ENCODE measurements around the gene ZNF8.
"Not testable (repeated sequence)": the region's sequence is repeated elsewhere in the genome, so short reads cannot be mapped to it uniquely, and the experiment has no call there.

ZNF8 gene

DNA sequence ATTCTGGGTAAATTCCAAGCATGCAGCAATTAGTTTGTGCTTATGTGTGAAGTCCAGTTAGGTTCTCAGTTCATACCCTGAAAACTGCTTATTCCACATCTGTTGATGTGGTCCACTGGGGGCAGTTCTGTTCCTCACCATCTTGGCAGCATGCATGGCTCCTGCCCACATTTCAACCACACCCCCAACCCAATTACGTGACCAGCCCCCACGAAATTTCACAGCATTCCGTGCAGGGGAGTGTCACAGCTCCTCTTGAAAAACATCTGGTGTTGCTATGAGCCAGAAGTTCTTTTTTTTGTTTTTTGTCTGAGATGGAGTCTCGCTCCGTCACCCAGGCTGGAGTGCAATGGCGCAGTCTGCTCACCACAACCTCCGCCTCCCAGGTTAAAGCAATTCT, 17.3 kb downstream of the ZNF8 start:
- no peak for DNase-seq (ENCODE audit: low spot score)

DNA sequence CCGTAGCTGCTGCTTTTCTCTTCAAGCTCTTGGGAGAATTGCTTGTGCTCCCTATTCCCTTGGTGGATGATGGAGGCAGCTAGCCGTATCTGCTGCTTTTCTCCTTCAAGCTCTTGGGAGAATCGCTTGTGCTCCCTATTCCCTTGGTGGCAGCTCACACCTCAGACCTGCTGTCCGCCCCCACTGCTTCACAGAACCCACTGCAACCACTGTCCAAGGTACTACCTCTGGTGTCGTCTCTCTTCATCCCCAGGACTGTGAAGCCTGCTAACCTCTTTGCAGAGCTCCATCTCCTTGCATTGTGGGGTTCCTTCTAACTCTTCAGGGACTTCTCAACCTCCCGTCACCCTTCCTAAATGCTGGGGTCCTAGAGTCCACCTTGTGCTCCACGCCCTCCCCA, 21.9 kb downstream of the ZNF8 start:
- DNase-seq (ENCODE audit: low spot score), result no peak

DNA sequence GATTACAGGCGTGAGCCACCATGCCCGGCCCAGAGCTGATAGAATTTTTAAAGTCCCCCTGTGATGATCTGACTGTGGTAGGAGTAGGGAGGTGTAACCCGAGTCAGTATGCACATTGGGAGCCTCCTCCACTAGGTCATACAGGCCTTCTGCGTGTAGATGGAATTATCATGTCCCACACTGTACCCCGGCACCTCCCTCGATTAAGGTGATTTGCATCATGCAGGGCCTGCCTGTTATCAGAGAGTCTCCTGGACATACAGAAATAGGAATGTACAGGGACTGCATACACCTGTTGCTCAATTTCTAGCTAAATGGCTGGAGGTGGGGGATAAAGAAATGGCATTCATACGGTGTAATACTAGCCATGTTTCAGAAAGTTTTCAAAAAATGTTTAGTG, 25.5 kb downstream of the ZNF8 start:
- no peak for DNase-seq (ENCODE audit: low spot score)

DNA sequence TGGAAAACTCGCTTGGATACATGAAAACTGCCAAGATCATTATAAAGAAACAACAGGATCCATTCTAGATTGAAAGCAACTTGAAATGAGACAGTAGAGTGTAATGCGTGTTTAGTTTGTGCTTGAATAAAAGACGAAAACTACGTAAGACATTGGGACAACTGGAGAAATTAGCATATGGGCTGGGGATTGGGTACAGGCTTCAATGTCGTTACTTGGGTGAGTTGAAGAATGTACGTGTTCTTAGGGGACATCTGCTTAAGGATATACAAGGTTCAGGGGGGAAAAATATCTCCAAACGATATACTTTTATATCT, 26.0 kb downstream of the ZNF8 start:
- DNase-seq (ENCODE audit: low spot score), result no peak

DNA sequence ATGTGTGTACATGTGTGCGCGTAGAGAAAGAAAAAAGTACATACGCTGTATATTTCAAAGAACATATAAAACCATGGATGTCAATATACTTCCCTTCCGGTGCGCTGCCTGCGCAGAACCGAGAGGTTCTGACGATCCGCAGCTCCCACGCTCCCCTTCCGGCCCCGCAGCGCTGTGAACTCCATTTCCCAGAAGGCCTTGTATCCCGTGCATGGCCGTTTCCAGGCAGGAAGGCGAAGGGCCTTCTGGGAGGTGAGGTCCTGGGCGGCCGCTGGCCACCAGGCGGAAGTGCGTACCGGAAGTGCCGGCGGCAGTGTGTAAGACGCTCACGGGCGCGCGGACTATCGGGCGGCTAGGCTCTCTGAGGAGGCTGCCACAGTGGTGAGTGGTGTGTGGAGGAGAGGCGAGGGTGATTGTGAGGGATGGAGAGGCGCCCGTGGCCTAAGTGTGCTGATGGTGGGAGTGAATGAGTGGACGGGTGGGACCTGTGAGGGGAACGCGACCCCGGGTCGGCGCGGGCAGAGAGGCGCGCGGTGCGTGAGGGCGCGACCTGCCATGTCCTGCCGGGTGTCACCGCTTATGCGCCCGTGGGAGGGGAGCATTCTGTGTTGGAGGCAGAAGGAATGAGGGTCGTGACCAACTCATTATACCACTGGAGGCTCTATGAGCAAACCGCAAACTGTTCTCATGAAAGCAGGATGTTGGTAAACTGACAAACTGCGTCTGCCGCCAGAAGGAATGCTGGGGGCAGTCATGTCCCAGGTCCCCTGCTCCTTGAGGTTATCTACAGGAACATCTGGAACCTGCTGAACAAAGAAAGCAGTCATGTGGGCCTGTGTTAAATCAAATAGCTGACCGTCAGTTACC, 26.5 kb downstream of the ZNF8 start, which contains the start of gene ERVK3-1:
Gene ERVK3-1, plus strand, starts transcription at position 313 of the 867 bp plus-strand sequence. CDS start 6,792 bp downstream, outside the sequence.
- DNase-seq (ENCODE audit: low spot score), result peak; percentile 98

DNA sequence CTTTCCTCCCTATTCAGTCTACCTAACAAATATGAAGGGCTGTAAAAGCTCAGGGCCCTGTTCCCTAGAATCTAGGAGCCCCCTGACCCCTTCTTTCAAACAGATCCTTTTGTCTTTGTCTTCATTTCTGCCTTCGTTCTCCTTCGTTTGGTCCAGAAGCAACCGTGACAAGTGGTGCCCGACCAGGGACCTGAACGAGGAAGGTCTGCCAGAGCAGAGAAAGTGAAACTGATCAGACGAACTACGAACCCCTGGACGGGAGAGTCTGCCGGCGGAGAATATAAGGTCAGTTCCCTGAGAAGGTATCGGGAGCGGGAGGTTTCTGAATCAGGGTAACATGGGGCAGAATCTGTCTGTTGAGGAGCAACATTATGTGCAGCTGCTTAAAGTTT, 27.2 kb downstream of the ZNF8 start:
- DNase-seq (ENCODE audit: low spot score), result no peak

DNA sequence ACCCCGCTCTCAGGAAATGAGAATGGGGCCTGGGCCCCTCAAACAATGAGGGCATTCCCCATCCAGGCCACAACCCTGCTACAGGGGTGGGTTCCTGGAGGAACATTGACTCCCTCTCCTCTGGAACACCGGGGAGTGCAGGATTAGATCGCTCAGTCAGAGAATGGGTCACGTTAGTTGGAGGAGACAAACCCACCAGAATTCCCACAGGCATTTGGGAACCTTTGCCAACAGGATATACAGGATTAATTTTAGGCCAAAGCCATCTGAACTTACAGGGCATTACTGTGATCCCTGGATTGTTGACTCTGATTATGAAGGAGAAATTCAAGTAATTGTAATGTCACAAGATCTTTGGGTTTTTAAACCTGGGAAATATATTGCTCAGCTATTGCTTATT, 29.0 kb downstream of the ZNF8 start:
- no peak for DNase-seq (ENCODE audit: low spot score)

DNA sequence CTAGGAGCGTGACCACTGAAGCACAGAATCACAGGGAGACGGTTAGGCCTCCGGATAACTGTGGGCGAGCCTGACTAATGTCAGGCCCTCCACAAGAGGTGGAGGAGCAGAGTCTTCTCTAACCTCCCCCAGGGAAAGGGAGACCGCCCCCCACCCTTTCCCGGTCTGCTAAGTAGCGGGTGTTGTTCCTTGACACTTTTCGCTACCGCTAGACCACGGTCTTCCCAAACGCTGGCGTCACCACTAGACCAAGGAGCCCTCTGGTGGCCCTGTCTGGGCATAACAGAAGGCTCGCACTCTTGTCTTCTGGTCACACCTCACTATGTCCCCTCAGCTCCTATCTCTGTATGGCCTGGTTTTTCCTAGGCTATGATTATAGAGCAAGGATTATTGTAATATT, 31.9 kb downstream of the ZNF8 start:
- not testable (repeated sequence) for DNase-seq (ENCODE audit: low spot score)

DNA sequence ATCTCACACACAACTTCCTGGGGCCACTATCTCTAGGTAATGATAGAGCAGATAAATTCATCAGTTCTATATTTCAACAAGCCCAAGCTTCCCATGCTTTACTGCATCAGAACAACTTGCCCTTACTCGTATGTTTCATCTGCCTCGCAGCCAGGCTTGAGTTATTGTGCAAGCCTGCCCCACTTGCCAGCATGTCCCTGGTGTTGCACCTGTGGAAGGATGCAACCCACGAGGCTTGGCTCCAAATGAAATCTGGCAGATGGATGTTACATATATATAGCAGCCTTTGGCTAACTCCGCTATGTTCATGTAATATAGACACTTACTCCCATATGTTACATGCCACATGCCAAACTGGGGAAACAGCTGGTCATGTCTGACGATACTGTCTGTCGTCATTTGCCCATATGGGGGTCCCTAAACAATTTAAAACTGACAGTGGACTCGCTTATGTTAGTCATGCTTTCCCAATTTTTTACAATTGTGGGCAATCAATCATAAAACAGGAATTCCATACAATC, 32.6 kb downstream of the ZNF8 start:
- DNase-seq (ENCODE audit: low spot score), result no peak

DNA sequence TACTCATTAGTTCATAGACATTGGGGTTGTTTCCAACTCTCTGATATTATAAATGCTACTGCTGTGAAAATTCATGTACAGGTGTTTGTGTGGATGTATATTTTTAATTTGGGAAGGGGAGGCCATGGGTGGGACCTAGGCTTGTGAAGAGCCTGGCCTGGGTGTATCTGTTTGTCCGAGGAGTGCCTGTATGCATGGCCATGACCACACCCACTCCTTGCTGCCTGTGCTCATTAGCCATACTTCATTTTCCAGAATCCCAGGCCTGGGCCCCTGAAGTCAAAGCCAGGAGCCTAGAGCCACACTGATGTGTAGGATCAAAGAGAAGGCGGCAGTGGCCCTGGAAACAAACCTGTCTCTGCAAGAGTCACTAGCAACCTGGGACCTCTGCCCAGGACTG, 36.8 kb downstream of the ZNF8 start:
- DNase-seq (ENCODE audit: low spot score), result no peak

DNA sequence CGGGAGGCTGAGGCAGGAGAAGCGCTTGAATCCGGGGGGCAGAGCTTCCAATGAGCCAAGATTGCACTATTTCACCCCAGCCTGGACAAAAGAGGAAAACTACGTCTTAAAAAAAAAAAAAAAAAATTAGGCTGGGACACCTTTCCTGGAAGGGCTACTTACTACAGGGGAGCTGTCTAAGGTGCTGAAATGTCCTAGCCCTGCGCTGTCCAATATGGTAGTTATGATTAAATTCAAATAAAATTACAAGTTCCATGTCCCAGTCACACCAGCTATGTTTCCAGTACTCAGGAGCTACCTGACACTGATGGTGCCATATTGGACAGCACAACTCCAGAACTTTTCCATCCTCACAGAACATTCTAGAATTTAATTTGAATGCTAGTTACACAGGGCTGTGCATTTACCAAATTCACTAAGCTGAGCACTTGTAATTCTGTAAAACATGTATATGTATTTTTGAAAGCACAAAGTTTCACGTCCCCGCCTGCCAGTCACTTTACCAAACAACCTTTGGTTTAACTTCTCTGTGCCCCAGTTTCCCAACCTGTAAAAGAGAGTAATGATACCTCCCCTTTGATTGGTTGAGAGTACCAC, 38.8 kb downstream of the ZNF8 start:
- DNase-seq (ENCODE audit: low spot score), result no peak

DNA sequence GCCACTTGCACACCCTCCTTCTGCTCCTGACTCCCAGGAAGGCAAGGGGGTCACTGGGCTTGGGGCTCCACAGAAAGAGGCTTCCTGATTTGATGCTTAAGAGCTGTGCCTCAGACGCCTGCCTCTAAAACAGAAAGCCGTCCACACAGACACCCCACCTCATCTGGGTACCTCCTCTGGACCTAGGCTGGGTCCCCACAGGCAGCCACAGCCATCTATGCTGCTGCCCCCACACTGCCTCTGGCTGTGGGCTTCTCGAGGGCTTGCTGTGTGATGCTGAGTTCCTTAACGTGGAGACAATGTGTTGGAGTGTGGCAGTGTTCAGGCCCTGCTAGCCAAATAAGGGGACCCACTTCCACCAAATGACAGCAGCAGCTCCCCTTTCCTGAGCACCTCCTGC, 39.5 kb downstream of the ZNF8 start:
- DNase-seq (ENCODE audit: low spot score), result no peak

DNA sequence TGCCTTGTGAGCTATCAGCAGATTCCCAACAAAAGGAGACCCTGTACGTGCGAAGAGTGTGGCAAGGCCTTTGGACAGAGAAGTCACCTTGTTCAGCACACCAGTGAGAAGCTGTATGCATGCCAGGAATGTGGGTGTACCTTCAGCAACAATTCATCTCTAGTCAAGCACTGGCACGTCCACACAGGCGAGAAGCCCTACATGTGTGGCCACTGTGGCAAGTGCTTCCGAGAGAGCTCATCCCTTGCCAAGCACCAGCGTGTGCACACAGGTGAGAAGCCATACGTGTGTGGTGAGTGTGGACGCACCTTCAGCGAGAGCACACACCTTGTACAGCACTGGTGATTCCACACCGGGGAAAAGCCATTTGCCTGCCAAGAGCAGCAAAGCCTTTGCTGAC, 40.5 kb downstream of the ZNF8 start:
- DNase-seq (ENCODE audit: low spot score), result no peak

DNA sequence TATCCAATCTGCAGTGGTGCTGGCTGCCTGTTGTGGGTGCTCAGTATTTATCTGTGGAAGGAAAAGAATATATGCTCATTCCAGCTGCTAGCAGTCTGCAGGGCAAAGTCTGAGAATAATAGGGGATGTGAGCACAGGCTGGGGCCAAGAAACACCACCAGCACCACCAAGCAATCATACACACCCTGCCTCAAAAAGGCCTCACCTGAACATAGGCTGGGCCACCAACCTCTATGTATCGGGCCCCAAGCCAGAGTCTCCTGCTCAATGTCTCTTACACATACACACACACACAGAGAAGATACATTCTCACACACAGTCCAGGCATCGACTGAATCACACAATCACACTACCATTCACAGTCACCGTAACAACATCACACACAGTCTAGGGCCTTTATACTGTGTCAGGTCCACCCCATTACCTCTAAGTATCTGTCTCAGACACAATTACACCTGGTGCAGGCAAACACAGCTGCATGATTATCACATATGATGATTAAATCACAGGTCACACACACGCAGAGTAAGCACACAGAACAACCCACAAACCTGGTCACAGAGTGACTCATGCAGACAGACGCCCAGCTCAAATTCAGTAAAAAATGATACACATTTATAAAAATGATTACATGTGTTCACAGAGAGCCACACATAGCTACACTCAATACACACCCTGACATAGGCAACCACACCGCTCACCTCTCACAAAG, 46.7 kb downstream of the ZNF8 start:
- DNase-seq (ENCODE audit: low spot score), result no peak

DNA sequence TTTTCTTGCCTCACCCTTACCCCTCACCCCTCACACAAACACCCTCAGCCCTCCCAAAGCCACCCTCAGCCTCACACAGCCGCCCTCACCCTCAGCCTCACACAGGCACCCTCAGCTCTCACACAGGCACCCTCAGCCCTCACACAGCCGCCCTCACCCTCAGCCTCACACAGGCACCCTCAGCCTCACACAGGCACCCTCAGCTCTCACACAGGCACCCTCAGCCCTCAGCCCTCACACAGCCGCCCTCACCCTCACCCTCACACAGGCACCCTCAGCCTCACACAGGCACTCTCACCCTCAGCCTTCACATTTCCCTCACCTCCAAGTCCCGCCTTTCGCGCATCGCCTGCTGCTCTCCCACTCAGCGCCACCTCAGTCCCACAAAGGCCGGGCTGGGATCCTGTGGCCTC, 47.8 kb downstream of the ZNF8 start:
- no peak for DNase-seq (ENCODE audit: low spot score)

DNA sequence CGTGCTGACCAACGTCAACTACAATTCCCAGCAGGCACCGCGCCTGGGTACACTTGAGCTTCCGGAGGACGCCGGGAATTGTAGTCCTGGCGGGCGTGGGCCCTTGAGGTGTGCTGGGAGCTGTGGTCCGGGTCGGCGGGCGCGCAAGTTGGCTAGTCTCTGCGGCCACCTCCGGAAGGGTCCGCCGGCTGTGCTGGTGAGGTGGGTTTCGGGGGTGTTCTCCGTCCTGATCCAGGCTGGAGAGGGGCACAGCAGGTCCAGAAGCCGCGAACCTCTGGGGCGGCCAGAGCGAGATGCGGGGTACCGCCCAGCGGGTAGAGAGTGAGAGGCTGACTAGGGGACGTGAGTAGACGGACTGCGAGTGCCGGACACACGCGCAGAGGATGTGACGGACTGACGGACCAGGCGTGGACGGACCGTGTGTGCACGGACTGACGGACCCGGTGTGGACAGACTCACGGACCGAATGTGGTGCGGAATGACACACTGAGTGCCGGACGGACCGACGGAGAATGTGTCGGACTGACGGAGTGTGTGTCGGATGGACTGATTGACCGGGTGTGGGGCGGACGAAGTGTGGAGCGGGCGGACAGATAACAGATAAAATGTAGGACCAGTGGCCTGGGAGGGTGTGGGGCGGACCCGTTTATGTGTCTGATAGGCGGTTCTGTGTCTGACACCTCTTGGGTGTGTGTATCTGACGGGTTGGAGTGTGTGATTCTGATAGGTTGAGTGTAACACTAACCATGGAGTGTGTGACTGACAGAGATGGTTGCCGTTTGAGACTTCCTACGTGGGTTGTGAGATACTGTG, 48.4 kb downstream of the ZNF8 start, which contains the start of gene ZSCAN22:
Gene ZSCAN22, plus strand, starts transcription at position 81 of the 813 bp plus-strand sequence. CDS start 7,809 bp downstream, outside the sequence.
- peak; percentile 98 for DNase-seq (ENCODE audit: low spot score)

DNA sequence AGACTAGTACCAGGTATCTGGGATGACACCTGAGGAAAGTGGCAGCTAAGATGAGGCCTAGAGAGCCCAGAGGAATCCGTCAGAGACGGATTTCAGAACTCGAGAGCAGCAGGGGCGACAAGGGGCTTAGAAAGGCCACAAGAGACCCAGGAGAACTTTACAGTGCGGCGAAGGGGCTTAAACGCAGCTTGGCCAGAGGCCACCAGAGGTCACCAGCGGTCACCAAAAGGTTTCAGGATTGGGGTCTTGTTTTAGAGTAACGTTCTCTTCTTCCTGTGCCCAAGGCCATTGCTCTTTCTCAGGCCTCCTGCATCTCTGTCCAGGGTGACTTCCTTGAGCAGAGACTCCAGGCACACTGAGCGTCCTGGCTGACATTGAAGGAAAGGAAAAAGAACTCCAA, 50.2 kb downstream of the ZNF8 start:
- no peak for DNase-seq (ENCODE audit: low spot score)

DNA sequence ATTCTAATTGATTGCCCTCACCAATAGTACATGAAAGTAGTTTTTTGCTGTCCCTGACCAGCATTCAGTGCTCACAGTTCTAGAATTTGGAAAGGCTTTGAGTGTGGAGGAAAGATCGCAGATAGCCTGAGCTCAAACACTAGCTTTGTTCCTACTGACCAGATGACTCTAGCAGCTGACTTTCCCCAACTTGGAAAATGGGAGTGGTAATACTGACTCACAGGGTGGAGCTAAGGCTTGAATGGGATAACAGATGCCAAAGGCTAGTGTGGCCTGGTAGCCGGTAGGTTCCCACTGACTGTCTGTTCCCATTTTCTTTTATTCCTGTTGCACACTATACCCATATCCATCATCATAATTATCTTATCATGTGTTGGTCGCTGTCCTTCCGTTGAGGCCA, 51.7 kb downstream of the ZNF8 start:
- peak; percentile 89 for DNase-seq (ENCODE audit: low spot score)

DNA sequence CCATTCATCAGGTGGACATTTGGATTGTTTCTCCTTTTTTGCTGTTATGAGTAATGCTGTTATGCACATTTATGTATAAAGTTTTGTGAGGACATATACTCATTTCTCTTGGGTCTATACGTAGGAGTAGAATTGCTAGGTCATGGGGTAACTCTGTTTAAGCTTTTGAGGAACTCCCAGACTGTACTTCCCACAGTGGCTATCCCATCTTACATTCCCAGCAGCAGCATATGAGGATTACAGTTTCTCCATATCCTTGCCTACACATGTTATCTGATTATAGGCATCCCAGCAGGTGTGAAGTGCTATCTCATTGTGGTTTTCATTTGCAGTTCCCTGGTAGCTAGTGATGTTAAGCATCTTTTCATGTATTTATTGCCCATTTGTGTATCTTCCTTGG, 53.9 kb downstream of the ZNF8 start:
- no peak for DNase-seq (ENCODE audit: low spot score)

DNA sequence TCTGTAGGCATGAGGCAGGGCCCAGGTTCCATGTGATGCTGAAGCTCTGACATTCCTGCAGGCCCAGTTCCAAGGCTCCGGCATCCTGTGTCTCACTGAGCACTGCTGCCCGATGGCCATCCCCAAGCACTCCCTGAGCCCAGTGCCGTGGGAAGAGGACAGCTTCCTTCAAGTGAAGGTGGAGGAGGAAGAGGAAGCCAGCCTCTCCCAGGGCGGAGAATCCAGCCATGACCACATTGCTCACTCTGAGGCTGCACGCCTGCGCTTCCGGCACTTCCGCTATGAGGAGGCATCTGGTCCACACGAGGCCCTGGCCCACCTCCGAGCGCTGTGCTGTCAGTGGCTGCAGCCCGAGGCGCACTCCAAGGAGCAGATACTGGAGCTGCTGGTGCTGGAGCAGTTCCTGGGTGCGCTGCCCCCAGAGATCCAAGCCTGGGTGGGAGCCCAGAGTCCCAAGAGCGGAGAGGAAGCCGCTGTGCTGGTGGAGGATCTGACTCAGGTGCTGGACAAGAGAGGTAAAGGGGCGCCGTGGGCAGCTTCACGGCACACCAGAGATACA, 56.0 kb downstream of the ZNF8 start:
- DNase-seq (ENCODE audit: low spot score), result no peak

DNA sequence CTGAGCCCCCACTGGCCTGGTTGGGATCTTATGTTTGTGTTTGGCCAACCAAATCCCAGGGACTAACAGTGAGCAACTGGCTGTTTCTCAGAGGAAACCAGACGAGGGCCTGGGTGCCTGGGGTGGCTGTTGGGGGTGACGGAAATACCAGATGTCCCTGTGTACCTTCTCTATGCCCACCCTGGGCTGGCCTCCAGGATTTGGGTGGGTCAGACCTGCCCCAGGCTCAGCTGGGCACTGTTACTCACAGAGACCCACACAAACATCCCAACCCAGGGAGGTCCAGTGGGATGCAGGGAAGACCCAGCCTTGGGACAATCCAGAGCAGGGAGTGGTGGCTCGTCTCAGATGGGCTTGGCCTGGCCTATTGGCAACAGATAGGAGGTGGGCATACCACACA, 56.9 kb downstream of the ZNF8 start:
- no peak for DNase-seq (ENCODE audit: low spot score)

DNA sequence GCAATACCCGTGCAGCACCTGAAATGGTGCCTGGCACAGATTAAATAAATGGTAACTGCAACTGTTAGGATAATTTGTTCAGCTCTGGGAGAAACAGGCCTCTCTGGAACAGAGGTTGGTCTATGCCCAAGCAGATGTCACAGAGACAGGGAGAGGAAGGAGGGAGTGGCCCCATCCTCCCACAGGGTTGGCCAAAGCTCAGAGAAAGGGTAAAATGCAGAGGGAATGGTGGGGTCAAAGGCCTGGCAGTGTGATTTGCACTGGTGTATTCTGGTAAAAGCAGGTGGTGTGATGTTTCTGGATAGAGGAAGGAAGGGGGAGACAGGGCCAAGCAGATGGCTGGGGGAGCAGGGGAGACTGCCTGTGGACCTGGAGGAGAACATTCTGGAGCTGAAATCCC, 57.5 kb downstream of the ZNF8 start:
- no peak for DNase-seq (ENCODE audit: low spot score)
